A549 treated with ZK216348 at 1 μM for 4 hours (cell line): Measurements from ENCODE around the gene RNF169. TPM values are rescaled to one million over a fixed set of nuclear protein-coding genes. Genes with fewer than 3 reads are reported as not detected.

Source experiments
- total RNA-seq: library from RNA; stranded (reverse); fragments of 200-300 nt; extraction: Qiagen RNA extraction; gene quantifications from 5 replicates; pipeline ENCODE4 v1.2.3, GENCODE V29; 2022; ENCODE audit warnings: low read depth

RNF169 gene
- total RNA-seq = 3.7 to 6.0 TPM (median 5.3 TPM) in 5 replicates

GRCh38 chr11:74748211-74749126 is at the start of gene RNF169:
Gene RNF169 (plus strand): TSS chr11:74748849. CDS start chr11:74748881, 32 bp downstream.

GRCh38 chr11:74731301-74732094 is 17.2 kb upstream of the RNF169 start, which contains the start of gene CHRDL2:
Gene CHRDL2 (minus strand): TSS chr11:74731426. CDS start chr11:74730888, 538 bp downstream.

Other genes starting within 250 kb of the RNF169 start
- 13.3 to 23.1 TPM (median 18.2 TPM) in 5 replicates for gene POLD3, start 156.3 kb upstream of the RNF169 start, total RNA-seq
- 2.2 to 6.3 TPM (median 4.6 TPM) in 5 replicates for gene CHRDL2, start 17.4 kb upstream of the RNF169 start, total RNA-seq
- 3.7 to 6.8 TPM (median 6.1 TPM) in 5 replicates for gene XRRA1, start 200.2 kb downstream of the RNF169 start, total RNA-seq
- 216 to 269 TPM (median 229 TPM) in 5 replicates for gene SPCS2, start 200.4 kb downstream of the RNF169 start, total RNA-seq
- gene NEU3, start 240.1 kb downstream of the RNF169 start, total RNA-seq = 3.5 to 4.4 TPM (median 3.9 TPM) in 5 replicates